Spleen (tissue), 13 donors: ENCODE results near the gene TMC1. TPM values are rescaled to one million over a fixed set of nuclear protein-coding genes. Genes with fewer than 3 reads are reported as not detected.
"Not testable (repeated sequence)": the region's sequence is repeated elsewhere in the genome, so short reads cannot be mapped to it uniquely, and the experiment has no call there.

Experiments
- DNase-seq: peaks from one replicate; pipeline ENCODE4 v3.0.0-alpha.2; 2020
- H3K27ac ChIP-seq, 8 donors: fragments of 200-600 bp; sonication (generic) in 7 of 8; 1 replicate in 4 of 8; 2 replicates in 4 of 8; pipeline versions ENCODE4 v1.5.0 to v1.8.0; 2016 to 2021; ENCODE audit warnings: inconsistent platforms in 4 of 8, mild to moderate bottlenecking in 4 of 8, moderate library complexity in 1 of 8
- H3K27me3 ChIP-seq, 7 donors: fragments of 200-600 bp; sonication (generic) in 6 of 7; replicated peaks in 1 of 7; 1 replicate in 4 of 7; 2 replicates in 3 of 7; pipeline versions ENCODE4 v1.5.0 to v1.8.0; 2016 to 2021; ENCODE audit warnings: inconsistent platforms in 3 of 7, mild to moderate bottlenecking in 1 of 7
- H3K36me3 ChIP-seq, 6 donors: fragments of 200-600 bp; sonication (generic) in 5 of 6; 1 replicate in 4 of 6; 2 replicates in 2 of 6; pipeline versions ENCODE4 v1.5.0 to v1.8.0; 2016 to 2021; ENCODE audit warnings: inconsistent platforms in 2 of 6
- H3K4me1 ChIP-seq, 6 donors: fragments of 200-600 bp; sonication (generic) in 5 of 6; 1 replicate in 3 of 6; 2 replicates in 3 of 6; pipeline versions ENCODE4 v1.5.0 to v1.8.0; 2016 to 2021; ENCODE audit warnings: inconsistent platforms in 3 of 6
- H3K4me3 ChIP-seq, 8 donors: fragments of 200-600 bp; sonication (generic) in 7 of 8; 1 replicate in 4 of 8; 2 replicates in 4 of 8; pipeline versions ENCODE4 v1.5.0 to v1.8.0; 2016 to 2021; ENCODE audit warnings: inconsistent platforms in 4 of 8, mild to moderate bottlenecking in 4 of 8, moderate library complexity in 2 of 8
- H3K9me3 ChIP-seq, 8 donors: fragments of 200-600 bp; sonication (generic) in 7 of 8; 1 replicate in 4 of 8; 2 replicates in 4 of 8; pipeline versions ENCODE4 v1.5.0 to v1.8.0; 2016 to 2021; ENCODE audit warnings: inconsistent platforms in 4 of 8
- POLR2A ChIP-seq, 3 donors: fragments of 450-650 bp; IDR thresholded peaks; one replicate each; pipeline ENCODE4 v1.5.1; 2017; ENCODE audit warnings: antibody characterized with exemption in 3 of 3, mild to moderate bottlenecking in 1 of 3
- POLR2AphosphoS5 ChIP-seq, 3 donors: sonication (generic); formaldehyde crosslinking; IDR thresholded peaks; one replicate each; pipeline ENCODE4 v1.5.1; 2017; ENCODE audit warnings: antibody characterized with exemption in 3 of 3
- whole genome bisulfite sequencing, 5 donors: extraction: QIAGEN DNeasy Blood & Tissue Kit in 3 of 5; methylation state at CpG; one replicate each; pipeline versions ENCODE4 v1.1.5 to v1.1.7; 2013 to 2018; 5-methylcytosine and 5-hydroxymethylcytosine counted together
- intact Hi-C: fragments of 100-400 bp; cut with DNase I; formaldehyde crosslinking; loops from one replicate; pipeline ENCODE4 v1.15.0; 2023; ENCODE audit warnings: low total_unique reads
- long read RNA-seq, 2 donors: transcript quantifications; one replicate each; lab custom pipeline, GENCODE V29; 2026
- polyA plus RNA-seq, 3 donors: library from polyadenylated mRNA; stranded (reverse); fragments of 200-250 nt; gene quantifications; one replicate each; pipeline ENCODE4 v1.2.1, GENCODE V29; 2013
- total RNA-seq, 7 donors: library from RNA; depleted of rRNA in 3 of 7; stranded (reverse); fragments of >200 nt in 3 of 7; fragmentation: NEBNext Ultra II Directional in 4 of 7; extraction: Animal tissue kit (Norgen Biotek cat#: 25700) in 4 of 7; gene quantifications; one replicate each; pipeline versions ENCODE4 v1.1.0 to v1.2.1, GENCODE V29; 2016 to 2021
- TF ChIP-seq, protein P1 (sequence below), 11 experiments: fragments of 200-600 bp in 7 of 11; fragments of 450-650 bp in 4 of 11; sonication (generic) in 4 of 11; IDR thresholded peaks in 8 of 11; conservative IDR thresholded peaks in 3 of 11; 1 replicate in 7 of 11; 2 replicates in 4 of 11; pipeline versions ENCODE4 v1.4.0 to v1.8.0; 2016 to 2021; ENCODE audit warnings: antibody characterized with exemption in 11 of 11, inconsistent platforms in 4 of 11, mild to moderate bottlenecking in 1 of 11
- donor health status: healthy with polysubstance abuse.
- donor health status: DM: no; HTN: no; CAD: no; lungs with moderate emphysema.
- donor health status: DM: no; HTN: no; CAD: no.
- donor health status: Bipolar disorder and iron deficiency.
- donor health status: healthy.
- donor health status: DM: no; HTN: no; CAD: no.
- donor health status: DM: yes; HTN: yes; CAD: no.

Gene TMC1
- not detected for total RNA-seq
- under 1 TPM in 2 of 3 donors, not detected in 1; 0.04 to 0.16 TPM for polyA plus RNA-seq
- long read RNA-seq, donor 1, result 0 reads
- long read RNA-seq, donor 2, result 0 reads

GRCh38 chr9:72521416-72521815 lies at the start of gene TMC1:
Gene TMC1 (plus strand): TSS chr9:72521608. CDS start chr9:72648649, 127,041 bp downstream.
- not testable (repeated sequence) for H3K4me3 ChIP-seq
- WGBS, 5 donors, result 94 to 97% (median 96%) methylated on average over 17 of the region's 17 CpGs

DNA sequence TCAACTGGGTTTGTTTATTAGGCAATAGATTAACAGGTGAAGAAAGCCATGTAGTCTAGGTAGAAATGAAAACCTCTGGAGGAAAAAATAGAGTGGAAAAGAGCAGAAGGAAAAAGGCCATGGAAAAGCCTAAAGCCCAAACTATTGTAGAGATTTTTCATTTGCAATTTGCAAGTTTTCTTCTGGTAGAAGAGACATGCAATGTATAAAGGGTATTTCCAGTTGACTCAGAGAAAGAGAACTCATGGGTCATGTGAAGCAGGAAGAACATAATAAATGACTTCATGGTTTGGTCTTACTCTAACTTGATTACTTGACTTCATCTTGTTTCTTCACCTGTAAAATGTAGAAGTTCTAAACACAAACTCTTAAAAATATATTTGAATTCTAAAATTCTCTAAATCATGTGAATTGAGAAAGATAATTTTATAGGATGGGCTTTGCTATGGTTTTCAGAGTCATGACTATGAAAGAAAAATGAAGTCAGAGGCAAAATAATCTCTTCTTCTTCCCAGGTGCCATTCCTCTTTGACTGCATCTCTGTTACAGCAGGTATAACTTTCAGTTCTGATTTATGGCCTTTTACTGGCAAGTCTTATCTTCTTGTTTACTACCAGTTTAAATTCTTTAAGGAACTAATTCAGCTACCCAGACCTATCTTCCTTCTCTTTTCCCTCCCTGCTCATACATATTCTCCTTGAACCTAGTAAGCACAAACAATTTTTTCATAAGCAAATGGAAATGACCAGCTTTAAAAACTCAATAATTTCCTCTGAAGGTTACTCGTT lies 47.7 kb upstream of the TMC1 start:
- no peaks in the 10 kb centered on the region for H3K36me3 ChIP-seq
- TF ChIP-seq POLR2A (IDR thresholded peaks at IDR 0.05) (no peak), POLR2AphosphoS5 (IDR thresholded peaks at IDR 0.05) (no peak)
- TF ChIP-seq, protein P1, sequence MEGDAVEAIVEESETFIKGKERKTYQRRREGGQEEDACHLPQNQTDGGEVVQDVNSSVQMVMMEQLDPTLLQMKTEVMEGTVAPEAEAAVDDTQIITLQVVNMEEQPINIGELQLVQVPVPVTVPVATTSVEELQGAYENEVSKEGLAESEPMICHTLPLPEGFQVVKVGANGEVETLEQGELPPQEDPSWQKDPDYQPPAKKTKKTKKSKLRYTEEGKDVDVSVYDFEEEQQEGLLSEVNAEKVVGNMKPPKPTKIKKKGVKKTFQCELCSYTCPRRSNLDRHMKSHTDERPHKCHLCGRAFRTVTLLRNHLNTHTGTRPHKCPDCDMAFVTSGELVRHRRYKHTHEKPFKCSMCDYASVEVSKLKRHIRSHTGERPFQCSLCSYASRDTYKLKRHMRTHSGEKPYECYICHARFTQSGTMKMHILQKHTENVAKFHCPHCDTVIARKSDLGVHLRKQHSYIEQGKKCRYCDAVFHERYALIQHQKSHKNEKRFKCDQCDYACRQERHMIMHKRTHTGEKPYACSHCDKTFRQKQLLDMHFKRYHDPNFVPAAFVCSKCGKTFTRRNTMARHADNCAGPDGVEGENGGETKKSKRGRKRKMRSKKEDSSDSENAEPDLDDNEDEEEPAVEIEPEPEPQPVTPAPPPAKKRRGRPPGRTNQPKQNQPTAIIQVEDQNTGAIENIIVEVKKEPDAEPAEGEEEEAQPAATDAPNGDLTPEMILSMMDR (IDR thresholded peaks at IDR 0.05 in 8 of 11, conservative IDR thresholded peaks at IDR 0.05 in 3 of 11), result no peak
- WGBS, 5 donors, result 18 to 39% (median 31%) methylated on average over 1 of the region's 1 CpG
- intact Hi-C loops, result no loop called here
- no peak overlapping the region for H3K27ac ChIP-seq
- no peak for DNase-seq
- no peak overlapping the region for H3K4me3 ChIP-seq
- H3K27me3 ChIP-seq, result no peaks in the 10 kb centered on the region
- H3K4me1 ChIP-seq, result peaks cover 0 to 15% (median 5%) of the 10 kb centered on the region in 6 donors
- H3K9me3 ChIP-seq, result no peaks in the 10 kb centered on the region

More at GRCh38 chr9:72521416-72521815, at the start of gene TMC1:
- H3K9me3 ChIP-seq, H3K36me3 ChIP-seq, H3K27me3 ChIP-seq, DNase-seq, H3K27ac ChIP-seq, intact Hi-C loops, H3K4me1 ChIP-seq: not testable (repeated sequence)

DNA sequence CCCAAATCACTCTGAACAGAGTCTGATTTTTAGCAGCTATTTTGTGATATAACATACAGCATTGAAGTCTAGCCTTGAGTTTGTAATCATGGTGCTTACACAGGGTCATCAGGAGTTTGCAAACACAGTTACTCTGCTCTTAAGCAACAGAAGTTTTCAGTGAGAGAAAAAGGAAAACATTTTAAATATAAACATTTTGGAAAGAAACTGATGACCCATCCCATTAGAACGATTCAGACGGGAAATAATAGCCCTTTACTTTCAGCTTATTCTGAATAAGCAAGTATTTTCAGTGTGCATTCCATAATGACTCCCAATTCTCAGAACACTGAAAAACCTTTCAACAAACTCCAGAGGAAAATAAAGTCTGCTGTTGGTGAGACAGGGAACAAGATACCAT lies 46.7 kb upstream of the TMC1 start:
- WGBS, 5 donors, result 85 to 95% (median 92%) methylated on average over 2 of the region's 2 CpGs
- H3K4me3 ChIP-seq, result no peak overlapping the region
- H3K27ac ChIP-seq, result no peak overlapping the region
- peaks cover 0 to 15% (median 5%) of the 10 kb centered on the region in 6 donors for H3K4me1 ChIP-seq
- DNase-seq, result no peak
- no peaks in the 10 kb centered on the region for H3K9me3 ChIP-seq
- no peaks in the 10 kb centered on the region for H3K27me3 ChIP-seq
- TF ChIP-seq POLR2AphosphoS5 (IDR thresholded peaks at IDR 0.05) (no peak), POLR2A (IDR thresholded peaks at IDR 0.05) (no peak)
- TF ChIP-seq, protein P1 (IDR thresholded peaks at IDR 0.05 in 8 of 11, conservative IDR thresholded peaks at IDR 0.05 in 3 of 11), result no peak
- H3K36me3 ChIP-seq, result no peaks in the 10 kb centered on the region
- intact Hi-C loops, result no loop called here

GRCh38 chr9:72476100-72476499 lies 45.3 kb upstream of the TMC1 start:
- intact Hi-C loops, result no loop called here
- Histone ChIP-seq H3K4me3 (no peak overlapping the region), H3K36me3 (no peaks in the 10 kb centered on the region), H3K9me3 (no peaks in the 10 kb centered on the region), H3K27ac (no peak overlapping the region), H3K4me1 (peaks cover 0 to 15% (median 5%) of the 10 kb centered on the region in 6 donors), H3K27me3 (peaks cover 0 to 7% (median 0%) of the 10 kb centered on the region in 7 donors)
- TF ChIP-seq POLR2A (IDR thresholded peaks at IDR 0.05) (no peak), POLR2AphosphoS5 (IDR thresholded peaks at IDR 0.05) (no peak)
- TF ChIP-seq, protein P1 (IDR thresholded peaks at IDR 0.05 in 8 of 11, conservative IDR thresholded peaks at IDR 0.05 in 3 of 11), result no peak
- DNase-seq, result no peak
- 85 to 92% (median 89%) methylated on average over 3 of the region's 3 CpGs for WGBS, 5 donors
